Esophagus mucosa (tissue), 1 donor: ENCODE measurements around the gene ASIC2. TPM values are rescaled to one million over a fixed set of nuclear protein-coding genes. Genes with fewer than 3 reads are reported as not detected.

Experiments used
- ATAC-seq: fragments of 200-7000 bp; cut with Tn5 transposase; one replicate; pipeline ENCODE4 v1.9.1; 2020
- total RNA-seq: library from RNA; stranded (reverse); gene quantifications from one replicate; pipeline ENCODE4 v1.2.4, GENCODE V29; 2023
- donor health status: DM: yes; HTN: yes; CAD: no.

Gene ASIC2
- total RNA-seq, 1 donor from 2014 or later = not detected

DNA sequence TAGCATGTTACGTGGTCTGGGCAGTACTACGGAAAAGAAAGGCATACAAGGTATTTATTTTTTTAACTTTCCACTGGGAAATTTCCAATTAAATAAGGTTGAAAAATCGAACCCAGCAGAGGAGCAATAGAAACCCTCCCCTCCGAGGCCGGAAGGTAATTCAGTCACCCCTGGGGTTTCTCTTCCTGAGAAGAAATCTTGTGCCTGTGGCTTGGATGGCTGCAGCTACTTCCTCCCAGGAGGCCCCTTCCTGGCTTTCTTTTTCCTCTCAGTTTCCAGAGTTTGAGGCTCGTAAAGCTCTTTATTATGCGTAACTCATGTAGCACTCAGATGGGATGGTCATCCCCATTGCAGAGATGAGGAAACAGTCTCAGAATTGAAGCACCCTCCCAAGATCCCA, 140.3 kb downstream of the ASIC2 start:
- ATAC-seq = no peak

DNA sequence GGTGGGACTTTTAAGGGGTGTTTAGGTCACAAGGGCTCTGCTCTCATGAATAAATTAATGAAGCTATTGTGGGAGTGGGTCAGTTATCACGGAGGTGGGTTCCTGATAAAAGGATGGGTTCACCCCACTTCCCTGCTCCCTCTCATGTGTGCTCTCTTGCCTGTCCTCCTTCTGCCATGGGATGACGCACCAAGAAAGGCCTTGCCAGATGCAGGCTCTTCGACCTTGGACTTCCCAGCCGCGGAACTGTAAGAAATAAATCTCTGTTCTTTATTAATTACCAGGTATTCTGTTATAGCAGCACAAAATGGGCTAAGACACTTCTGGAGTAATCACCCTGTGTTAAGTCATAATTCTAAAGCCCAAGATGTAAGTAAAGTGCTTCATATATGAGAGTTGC, 141.5 kb downstream of the ASIC2 start:
- ATAC-seq = no peak

DNA sequence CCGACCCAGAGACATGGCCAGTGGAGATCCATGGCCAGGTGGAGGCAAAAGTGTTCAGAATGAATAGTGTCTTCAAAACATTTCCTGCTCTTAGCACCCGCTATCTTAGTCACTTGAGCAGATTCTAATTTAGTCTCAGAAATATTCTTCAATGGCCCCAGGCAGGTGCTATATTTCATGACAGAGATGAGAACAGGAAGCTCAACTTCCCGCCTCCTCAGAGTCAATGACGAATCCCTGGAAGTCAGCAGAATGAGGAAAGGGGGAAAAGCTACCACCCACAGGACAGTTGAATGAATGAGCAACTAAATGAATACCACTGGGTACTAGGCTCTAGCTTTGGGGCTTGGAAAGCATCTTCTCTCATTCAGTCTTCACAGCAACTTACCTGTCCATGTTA, 147.2 kb downstream of the ASIC2 start:
- no peak for ATAC-seq

DNA sequence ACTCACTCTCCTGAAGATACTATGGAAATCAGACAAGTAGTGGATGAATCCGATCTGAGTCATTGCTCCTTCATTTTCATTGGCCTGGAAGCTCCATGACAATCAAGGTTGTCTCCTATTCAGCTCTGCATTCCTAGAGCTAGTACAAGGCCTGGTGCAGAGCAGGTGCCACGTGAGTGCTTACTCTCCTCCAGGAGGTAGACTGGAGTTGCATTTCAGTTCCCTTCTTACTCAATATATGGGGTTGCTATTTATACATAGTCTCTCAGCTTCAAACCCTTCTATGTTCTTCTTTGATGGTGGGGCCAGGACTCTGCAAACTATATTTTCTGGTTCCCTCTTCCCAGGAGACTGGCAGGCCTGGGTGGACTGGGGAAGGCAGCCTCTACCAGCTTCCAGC, 148.3 kb downstream of the ASIC2 start:
- ATAC-seq = no peak

DNA sequence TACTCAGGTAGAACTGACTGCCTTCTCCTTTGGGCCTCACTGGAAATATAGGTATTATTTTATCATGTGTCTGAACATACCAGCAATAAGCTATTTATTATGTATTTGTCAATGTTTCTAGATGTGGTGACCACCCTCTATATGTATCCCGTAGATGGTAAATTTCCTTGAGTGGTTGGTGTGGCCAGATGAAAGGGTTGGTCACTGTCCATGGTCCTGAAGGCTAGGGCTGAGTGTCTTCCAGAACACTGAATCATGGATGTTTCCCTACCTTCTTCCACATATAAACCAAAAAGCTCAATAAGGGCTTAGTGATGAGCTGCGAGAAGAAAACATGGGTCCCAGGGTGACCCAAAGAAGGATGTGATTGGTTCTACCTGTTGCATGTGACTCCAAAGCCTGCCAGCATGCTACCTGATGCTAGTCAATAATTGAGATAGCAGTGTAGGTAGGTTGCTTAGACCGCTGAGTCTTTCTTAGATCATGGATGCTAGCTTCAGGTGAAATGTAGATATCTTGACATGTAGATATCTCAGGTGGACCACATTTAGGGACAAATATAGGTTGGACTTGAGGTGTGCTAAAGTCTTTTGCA, 150.3 kb downstream of the ASIC2 start:
- peak; percentile 52 for ATAC-seq

DNA sequence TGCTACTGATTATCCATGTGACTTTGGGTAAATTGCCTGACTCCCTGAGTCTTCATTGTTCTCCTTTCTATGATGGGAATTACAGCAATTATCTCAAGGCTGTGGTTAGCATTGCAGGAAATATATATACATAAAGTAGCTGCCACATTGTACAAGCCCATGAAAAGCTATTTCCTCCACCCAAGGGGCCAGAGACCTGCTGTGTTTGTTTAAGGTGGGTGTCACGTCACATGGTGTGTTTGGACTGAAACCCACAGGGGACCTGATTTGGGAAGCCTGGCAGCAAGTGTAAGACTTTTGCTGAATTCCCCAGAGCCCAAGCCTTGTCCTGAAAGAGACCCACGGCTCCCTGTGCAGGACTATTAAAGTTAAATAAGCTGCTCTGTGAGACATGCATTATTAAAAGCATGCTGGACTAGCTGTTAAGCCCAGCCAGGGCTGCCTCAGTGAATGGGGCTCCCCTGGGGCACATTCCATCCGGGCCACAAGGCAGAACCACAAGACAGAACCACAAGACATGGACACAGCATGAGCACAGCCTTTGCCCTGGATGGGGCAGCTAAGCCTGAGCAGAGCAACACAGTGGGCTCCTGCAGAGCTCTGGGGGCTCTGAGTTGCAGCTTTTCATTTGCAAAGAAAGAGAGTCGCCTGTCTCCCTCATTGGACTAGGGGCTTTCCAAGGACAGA, 152.5 kb downstream of the ASIC2 start:
- ATAC-seq = no peak

DNA sequence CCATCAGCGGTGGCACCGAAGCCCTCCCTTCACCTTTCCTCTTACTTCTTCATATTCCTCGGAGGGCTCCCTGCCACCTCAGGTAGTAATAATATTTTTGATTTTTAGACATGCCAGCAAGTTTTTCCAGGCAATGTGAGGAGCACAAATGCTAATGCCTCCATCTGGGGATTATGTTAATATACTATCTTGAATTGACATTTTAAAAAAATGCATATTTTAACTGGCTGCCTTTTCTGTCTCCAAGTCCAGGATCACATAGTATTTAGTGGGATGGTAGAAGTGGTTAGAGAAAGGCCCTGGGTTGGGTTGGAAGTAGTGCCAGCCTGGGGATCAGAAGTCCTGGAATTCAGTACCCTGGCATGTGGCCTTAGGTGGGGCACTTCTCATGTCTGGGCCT, 154.5 kb downstream of the ASIC2 start:
- ATAC-seq = no peak

DNA sequence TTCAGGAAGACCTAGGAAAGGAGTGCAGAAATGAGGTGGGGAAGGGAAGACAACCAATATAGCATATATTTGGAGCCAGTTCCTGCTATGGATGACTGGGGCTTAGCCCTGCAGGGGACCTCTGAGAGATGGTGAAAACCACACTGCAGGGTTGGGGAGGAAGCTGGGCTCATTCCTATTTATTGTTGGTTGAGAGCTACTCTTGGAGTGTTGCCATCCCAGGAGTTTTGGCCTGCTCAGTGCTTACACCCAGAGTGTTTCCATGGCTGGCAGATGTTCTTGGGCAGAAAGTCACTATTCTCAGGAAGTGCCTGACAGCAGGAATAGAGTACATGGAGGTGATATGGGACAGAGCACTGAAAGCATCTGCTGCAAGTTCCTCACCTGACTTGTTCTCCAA, 155.7 kb downstream of the ASIC2 start:
- no peak for ATAC-seq

DNA sequence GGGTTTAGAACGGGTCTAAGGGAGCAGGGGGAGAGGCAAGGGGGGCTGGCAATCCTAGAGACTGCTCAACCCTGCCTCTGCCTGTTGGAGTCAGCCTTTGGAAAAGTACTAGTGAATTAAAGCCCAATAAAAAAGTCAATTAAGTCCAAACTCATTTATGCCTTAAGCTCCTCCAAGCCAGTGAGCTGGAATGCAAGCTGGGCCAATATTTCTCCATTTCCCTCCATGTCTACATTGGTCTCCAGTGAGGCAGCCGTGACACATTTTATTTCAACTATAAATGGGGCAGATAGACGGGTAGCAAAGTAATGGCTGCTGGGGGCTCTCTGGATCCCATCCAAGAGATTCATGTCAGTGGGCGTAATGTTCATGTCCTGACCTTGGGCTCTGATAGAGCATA, 157.4 kb downstream of the ASIC2 start:
- no peak for ATAC-seq

DNA sequence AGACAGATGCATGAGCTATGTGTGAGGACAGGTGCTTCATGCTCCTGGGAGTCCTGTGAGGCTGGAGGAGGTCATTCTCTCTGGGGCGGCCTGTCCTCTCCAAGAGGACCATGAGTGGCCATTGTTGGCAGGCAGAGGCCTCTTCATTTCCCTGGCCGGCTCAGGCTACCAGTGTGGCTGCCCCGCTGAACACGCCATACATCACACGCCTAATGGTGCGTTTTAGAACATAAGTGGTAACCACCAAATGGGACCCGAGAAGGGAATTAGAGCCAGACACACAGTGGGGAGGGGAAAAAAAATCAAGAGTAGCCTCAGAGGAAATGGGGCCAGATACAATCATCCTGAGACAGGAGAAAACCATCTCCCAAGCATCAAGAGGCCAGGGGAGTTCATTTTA, 161.5 kb downstream of the ASIC2 start:
- no peak for ATAC-seq

DNA sequence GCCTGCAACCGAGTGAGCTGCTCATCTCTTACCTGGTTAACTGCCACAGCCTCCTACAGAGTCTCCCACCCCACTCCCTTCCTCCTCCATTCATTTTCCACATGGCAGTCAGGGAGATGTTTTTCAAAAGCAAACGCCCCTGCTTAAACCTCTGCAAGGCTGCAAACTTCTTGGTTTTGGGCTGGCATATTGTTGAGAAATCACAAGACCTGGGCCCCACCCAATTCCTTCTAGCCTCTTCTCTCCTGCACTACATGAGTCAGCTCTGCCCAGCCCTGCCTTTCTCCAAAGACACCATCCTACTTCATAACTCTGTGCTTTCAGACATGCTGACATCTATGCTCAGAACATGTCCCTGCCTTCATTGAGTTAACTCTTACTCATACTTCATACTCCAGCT, 165.4 kb downstream of the ASIC2 start:
- ATAC-seq = peak; percentile 97

DNA sequence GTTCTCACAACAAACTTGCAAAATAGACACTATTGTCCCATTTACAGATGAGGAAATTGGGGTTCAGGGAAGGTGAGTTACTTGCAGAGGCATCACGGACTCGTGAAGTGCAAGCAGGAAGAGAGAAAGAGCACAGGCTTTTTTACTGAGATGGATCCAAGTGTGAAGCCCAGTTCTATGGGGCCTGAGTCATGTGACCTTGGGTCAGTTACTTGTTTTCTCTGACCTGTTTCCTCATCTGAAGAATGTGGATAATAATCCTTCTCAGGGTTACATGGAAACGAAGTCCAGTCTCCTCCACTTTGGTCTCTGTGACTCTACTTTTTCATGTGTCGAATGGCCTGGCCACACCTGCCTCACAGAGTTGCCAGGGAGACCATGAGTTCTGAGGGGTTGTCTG, 167.0 kb downstream of the ASIC2 start:
- peak; percentile 35 for ATAC-seq

DNA sequence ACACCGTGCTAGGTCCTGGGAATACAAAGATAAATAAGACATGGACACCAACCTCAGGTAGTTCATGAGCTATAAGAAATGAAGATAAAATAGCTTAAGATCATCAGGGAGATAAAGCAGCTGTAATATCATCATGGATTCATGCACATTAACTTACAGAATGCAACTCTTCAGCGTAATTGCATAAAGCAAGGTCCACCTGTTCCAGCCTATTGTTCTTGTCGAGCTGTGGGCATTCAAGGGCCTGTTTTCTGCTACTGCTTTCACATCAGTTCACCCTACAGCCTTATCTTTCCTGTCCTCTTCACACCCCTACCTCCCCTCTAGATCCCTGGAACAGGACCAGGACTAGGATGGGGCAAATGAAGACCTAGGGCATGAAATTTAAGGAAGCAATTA, 167.5 kb downstream of the ASIC2 start:
- ATAC-seq = no peak

DNA sequence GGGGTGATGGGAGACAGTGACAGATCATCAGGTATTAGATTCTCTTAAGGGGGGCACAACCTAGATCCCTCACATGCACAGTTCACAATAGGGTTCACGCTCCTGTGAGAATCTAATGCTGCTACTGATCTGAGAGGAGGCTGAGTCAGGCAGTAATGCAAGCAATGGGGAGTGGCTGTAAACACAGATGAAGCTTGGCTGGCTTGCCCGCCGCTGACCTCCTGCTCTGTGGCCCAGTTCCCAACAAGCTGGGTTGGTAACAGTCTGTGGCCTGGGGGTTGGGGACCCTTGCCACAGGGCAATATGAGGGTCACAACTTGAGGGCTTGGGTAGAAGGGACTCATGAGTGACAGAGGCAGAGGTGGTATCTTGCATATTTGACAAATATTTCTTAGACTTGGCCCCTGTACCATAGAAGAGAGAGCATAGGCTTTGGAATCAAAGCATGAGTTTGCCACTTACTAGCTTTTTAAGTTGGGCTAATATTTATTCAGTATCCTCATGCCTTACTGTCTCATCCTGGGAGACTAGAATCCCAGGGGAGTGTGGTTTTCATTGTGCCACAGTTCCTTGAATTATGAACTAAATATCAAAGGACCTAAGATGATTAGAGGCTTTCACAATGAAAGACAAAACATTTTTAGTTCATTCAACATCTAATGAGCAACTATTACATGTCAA, 168.1 kb downstream of the ASIC2 start:
- peak; percentile 28 for ATAC-seq

DNA sequence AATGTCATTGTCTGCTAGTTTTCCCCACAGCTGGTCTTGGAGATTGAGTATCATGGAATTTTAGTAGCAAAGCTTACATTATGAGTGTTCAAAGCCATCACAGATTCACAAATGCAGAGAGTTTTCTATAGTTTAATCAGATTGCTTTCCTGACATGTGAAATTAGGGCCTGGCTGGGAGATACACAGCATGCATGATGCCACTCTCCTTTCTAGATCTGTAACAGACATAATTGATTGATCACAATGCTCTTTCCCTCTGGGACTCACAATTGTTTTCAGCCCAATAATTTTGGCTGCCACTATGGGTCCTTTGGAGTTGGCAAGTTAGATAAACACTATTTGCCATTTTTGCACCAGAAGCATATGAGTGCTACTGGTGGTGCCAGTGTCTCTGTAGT, 168.9 kb downstream of the ASIC2 start:
- ATAC-seq = no peak

DNA sequence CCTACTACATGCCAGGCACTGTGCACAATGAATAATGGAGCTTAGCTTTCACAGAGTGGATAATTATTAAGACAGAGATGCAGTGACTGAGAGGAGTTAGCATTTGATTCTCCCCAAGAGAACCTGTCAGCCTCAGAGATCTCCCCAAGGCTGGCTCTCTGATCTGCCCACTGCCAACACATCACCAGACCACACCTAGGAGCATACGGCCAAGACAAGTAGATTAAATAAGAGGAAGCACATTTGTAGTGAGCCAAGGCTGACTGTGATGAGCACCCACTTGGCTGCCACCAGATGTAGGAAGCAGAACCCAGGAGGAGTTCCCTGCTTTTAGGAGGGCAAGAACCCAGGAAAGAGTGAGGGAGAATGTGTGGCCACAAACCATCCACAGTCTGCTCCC, 171.3 kb downstream of the ASIC2 start:
- peak; percentile 59 for ATAC-seq

DNA sequence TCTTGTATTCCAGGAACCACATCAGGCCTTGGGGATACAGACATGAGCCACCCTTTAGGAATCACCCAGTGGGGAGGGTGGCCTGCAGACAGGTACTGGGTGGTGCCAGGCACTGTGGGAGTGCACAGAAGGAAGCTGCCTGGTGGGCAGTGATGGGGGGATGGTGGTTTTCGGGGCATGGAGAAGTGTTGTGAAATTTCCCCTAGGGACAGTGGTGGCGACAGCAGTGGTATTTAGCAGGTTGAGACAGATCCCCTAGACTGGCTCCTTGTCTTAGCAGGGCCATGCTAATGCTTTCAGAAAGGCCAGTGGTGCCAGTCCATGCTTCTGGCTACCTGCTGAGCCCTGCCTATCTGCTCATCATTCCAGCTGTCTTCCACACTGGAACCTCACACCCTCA, 171.8 kb downstream of the ASIC2 start:
- ATAC-seq = no peak

DNA sequence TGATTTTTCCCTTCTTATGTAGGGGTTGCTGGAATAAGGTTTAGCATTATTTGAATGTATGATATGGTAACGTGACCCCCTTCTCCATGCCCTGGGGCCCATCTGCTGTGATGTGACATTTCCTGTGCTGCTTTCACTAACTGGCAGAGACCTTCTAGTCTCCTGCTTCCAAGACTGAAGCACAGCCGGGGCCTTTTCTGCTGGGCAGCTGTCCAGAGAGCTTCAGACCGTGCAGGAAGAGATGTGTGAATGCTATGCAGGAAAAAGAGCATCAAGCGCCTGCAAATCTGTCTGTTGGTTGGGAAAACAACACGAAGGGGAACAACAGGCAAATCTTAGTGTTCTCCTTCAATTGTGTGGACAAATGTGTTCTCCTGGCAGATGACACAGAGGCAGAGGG, 173.0 kb downstream of the ASIC2 start:
- ATAC-seq = no peak

DNA sequence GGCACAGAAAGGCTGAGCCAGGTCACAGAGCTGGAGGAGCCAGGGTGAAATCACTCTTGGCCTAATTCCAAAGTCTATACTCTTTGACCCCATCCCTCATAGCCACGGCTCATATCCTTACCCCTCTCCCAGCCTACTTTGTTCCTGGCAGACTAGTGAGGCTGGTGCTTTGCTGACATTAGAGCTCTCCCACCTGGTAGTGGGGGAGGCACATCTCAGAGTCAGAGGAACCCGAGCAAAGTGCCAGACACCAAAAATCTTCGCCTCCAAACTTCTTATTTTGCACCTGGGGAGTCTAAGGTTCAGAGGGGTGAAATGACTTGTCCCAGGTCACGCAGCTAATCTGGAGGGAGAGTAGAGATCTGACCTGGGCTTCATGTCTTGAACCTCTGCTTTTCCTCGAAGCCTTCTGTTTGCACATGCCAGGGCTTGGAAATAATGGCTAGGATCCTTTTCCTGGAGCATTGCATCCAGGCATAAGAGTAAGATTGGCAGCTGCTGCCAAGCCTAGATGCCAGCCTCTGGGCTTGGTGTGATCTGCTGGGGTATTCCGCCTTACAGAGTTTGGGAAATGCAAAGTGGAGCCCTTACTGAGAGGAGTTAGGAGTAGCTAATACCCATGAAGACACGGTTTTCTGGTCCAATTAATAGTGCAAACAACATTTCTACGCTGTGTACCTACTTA, 174.6 kb downstream of the ASIC2 start:
- ATAC-seq = no peak

DNA sequence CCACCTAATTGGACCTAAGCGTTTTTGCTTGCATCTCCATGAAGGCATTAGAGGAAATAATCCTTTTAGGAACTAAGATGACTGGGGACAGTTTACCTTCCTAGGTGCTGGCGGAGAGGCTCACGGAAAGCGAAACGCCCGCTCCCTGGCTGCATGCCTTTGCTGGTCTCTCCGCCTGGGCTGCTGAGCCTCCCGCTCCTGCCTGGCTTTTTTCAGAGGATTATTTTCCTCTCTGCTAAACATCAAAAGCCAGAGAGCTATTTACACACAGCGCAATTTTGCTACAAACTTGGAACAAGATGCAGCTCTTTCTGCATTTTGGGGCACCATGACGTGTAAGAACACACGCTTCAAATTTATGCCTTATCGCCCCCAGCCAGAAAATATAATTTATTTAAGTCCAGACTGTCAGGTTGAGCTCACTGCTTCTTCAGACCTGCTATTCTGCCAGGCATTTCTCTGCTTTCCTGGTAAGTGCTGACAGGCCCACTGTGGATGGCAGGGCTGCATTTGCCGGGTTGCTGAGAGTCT, 177.0 kb downstream of the ASIC2 start:
- no peak for ATAC-seq

DNA sequence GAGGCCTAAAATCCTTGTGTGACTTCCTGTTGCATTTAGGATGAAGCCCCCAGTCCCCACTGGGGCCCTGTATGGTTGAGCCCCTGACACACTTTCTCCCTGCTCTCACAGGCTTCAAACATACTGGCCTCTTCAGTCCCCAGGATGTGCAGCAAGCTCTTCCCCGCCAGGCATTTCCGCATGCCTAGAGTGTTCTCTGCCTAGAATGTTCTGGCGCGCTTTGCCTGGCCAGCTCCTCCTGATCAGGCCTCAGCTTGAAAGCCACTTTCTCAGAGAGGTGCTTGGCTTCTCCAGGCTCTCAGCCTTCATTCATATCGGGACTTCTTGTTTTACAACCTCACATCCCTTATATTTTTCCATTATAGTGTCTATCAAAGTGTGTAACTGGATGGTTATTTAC, 177.7 kb downstream of the ASIC2 start:
- ATAC-seq = peak; percentile 55

DNA sequence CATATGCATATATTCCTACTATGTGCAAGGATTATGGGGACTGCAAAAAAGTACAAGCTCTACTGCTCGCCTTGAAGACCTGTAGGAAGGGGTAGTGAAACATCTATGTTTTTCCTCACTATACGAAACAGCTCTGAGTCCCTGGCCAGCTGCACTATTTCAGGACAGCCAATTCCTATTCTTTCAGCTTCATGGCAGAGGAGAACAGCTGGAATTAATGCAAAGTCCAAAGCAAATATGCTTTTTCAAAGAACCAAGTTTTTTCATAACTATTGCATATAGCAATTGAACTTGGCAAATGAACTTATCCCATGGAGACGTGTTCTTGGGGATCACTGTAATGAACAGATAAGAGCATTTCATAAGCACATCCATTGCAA, 179.1 kb downstream of the ASIC2 start:
- no peak for ATAC-seq

DNA sequence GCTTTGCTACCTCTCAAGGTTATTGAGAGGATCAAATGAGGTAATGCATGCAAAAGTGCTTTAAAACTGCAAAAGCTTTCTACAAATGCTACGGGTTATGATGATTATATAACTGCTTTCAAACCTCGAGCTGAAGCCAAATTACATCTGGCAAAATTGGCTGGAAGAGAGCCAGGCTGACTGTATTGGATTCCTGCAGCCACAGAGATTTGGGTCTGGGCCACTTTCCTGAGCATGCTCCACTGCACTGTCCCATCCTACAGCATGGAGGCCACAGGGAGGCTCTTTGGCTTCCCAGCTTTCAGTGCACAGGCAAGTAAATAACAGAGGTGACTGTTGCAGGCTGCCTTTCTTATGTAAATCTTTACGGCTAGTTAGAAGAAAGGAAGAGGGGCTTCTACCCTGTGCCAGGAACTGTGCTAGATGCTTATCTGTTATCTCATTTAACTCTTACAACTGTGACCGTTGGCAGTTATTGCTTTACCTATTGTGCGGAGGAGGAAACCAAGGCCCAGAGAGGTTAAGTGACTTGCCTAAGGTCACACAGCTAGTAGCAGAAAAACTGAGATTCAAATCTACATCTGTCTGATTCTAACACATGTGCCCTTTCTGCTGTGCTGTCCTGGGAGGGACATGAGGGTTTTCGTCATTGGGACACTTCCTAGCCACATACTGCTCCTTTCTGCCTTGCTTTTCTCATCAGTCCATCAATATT, 179.7 kb downstream of the ASIC2 start:
- no peak for ATAC-seq
